Kidney (tissue), 14 donors: Measurements from ENCODE around the gene PPP2R5A. TPM values are rescaled to one million over a fixed set of nuclear protein-coding genes. Genes with fewer than 3 reads are reported as not detected.

ENCODE experiments used
- DNase-seq, 5 donors: peaks; one replicate each; pipeline ENCODE4 v3.0.0-alpha.2; 2013 to 2020
- FAIRE-seq: peaks from 2 replicates; lab custom pipeline; 2012; peaks lifted over from hg19 to GRCh38; lab: Jason Lieb, UNC
- H3K27ac ChIP-seq, 2 donors: one replicate each; pipeline ENCODE4 v1.7.0; 2013; ENCODE audit warnings: low read depth in 2 of 2, low read length in 2 of 2, inconsistent platforms in 1 of 2
- H3K27me3 ChIP-seq: one replicate; pipeline ENCODE4 v1.7.1; 2013; ENCODE audit warnings: low read length, inconsistent platforms; ENCODE audit not compliant: control insufficient read depth, insufficient read depth
- H3K36me3 ChIP-seq, 3 donors: one replicate each; pipeline versions ENCODE4 v1.7.0 to v1.7.1; 2013; ENCODE audit warnings: low read length in 3 of 3, control low read depth in 1 of 3, inconsistent platforms in 1 of 3; ENCODE audit not compliant: insufficient read depth in 3 of 3, control insufficient read depth in 2 of 3
- H3K4me1 ChIP-seq, 3 donors: one replicate each; pipeline versions ENCODE4 v1.7.0 to v1.7.1; 2013; ENCODE audit warnings: low read length in 3 of 3, inconsistent platforms in 1 of 3, low read depth in 1 of 3; ENCODE audit not compliant: control insufficient read depth in 2 of 3, insufficient read depth in 2 of 3
- H3K4me3 ChIP-seq, 3 donors: one replicate each; pipeline versions ENCODE4 v1.7.0 to v1.8.1; 2013; ENCODE audit warnings: low read length in 3 of 3, control low read depth in 1 of 3, inconsistent platforms in 1 of 3
- H3K9ac ChIP-seq, 3 donors: one replicate each; pipeline versions ENCODE4 v1.7.0 to v1.7.1; 2013; ENCODE audit warnings: low read length in 3 of 3, control low read depth in 1 of 3, inconsistent platforms in 1 of 3
- H3K9me3 ChIP-seq, 3 donors: one replicate each; pipeline versions ENCODE4 v1.7.0 to v1.7.1; 2013; ENCODE audit warnings: low read length in 3 of 3, control low read depth in 1 of 3, inconsistent platforms in 1 of 3; ENCODE audit not compliant: control insufficient read depth in 2 of 3, insufficient read depth in 1 of 3
- intact Hi-C: fragments of 100-400 bp; cut with DNase I; formaldehyde crosslinking; loops from one replicate; pipeline ENCODE4 v1.11.1; 2022
- polyA plus RNA-seq: library from polyadenylated mRNA; stranded (reverse); fragments of 350-450 nt; fragmentation: Illumina TruSeq; extraction: RNeasy Lipid Tissue Mini Kit (QIAGEN cat#74804); gene quantifications from one replicate; pipeline ENCODE4 v1.2.3, GENCODE V29; 2014; ENCODE audit warnings: low read depth, low replicate concordance; ENCODE audit not compliant: insufficient read depth
- total RNA-seq: library from RNA; stranded (reverse); fragmentation: NEBNext Ultra II Directional; extraction: Animal tissue kit (Norgen Biotek cat#: 25700); gene quantifications from one replicate; pipeline ENCODE4 v1.2.1, GENCODE V29; 2021
- TF ChIP-seq, protein P1 (sequence below): IDR thresholded peaks from 3 replicates; pipeline ENCODE4 v1.5.1; 2012; ENCODE audit warnings: mild to moderate bottlenecking, moderate library complexity, borderline replicate concordance; ENCODE audit not compliant: insufficient read depth; ENCODE audit errors: extremely low read depth
- donor health status: control.
- donor health status: control.
- donor health status: control.
- donor health status: control.
- donor health status: control.
- donor health status: DM: yes; HTN: yes; CAD: no.
- donor health status: Normal renal cell carcinoma (clear cell type).

The PPP2R5A gene
- total and polyA plus RNA-seq, 2 donors from 2014 or later, result 36.6 to 67.3 TPM

- peaks cover 0 to 13% (median 0%) of the 10 kb centered on the region in 3 donors for H3K4me1 ChIP-seq
- H3K27ac ChIP-seq, result no peak overlapping the region
- H3K36me3 ChIP-seq, result no peaks in the 10 kb centered on the region
- DNase-seq (no peak), FAIRE-seq (no peak)
- no peak overlapping the region for H3K9ac ChIP-seq
- H3K9me3 ChIP-seq, result no peaks in the 10 kb centered on the region
- H3K27me3 ChIP-seq, result no peaks in the 10 kb centered on the region
- intact Hi-C loops, result no loop called here
- TF ChIP-seq, protein P1, sequence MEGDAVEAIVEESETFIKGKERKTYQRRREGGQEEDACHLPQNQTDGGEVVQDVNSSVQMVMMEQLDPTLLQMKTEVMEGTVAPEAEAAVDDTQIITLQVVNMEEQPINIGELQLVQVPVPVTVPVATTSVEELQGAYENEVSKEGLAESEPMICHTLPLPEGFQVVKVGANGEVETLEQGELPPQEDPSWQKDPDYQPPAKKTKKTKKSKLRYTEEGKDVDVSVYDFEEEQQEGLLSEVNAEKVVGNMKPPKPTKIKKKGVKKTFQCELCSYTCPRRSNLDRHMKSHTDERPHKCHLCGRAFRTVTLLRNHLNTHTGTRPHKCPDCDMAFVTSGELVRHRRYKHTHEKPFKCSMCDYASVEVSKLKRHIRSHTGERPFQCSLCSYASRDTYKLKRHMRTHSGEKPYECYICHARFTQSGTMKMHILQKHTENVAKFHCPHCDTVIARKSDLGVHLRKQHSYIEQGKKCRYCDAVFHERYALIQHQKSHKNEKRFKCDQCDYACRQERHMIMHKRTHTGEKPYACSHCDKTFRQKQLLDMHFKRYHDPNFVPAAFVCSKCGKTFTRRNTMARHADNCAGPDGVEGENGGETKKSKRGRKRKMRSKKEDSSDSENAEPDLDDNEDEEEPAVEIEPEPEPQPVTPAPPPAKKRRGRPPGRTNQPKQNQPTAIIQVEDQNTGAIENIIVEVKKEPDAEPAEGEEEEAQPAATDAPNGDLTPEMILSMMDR, result no peak
- H3K4me3 ChIP-seq, result no peak overlapping the region
These were observed 10.4 kb downstream of the PPP2R5A start for GRCh38 chr1:212295579-212295978.

GRCh38 chr1:212297338-212297737 is 12.1 kb downstream of the PPP2R5A start:
- no peak for FAIRE-seq
- no peaks in the 10 kb centered on the region for H3K27me3 ChIP-seq
- intact Hi-C loops, result no loop called here
- H3K9ac ChIP-seq, result no peak overlapping the region
- H3K36me3 ChIP-seq, result no peaks in the 10 kb centered on the region
- H3K27ac ChIP-seq, result no peak overlapping the region
- H3K4me1 ChIP-seq, result peaks cover 0 to 5% (median 0%) of the 10 kb centered on the region in 3 donors
- no peak for DNase-seq
- H3K9me3 ChIP-seq, result no peaks in the 10 kb centered on the region
- TF ChIP-seq, protein P1, result no peak
- H3K4me3 ChIP-seq, result no peak overlapping the region

DNA sequence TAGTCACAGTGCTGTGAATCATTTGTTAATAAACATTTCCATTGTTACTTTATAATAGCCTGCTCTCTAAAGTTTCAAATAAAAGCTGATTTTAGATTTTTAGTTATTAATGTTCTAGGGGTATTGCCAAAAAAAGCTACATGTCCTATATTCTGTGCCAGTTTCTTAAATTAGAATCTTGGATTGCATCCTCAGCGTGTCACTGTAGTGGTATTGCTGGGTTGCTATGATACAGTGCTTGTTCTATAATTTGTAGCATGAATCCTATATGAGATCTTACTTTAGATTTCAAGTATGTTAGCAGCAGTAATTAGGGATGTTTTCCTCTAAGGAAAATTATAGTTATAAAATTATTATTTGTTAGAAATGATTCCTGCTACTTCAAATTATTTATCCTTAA is 16.4 kb downstream of the PPP2R5A start:
- H3K9ac ChIP-seq, result no peak overlapping the region
- H3K36me3 ChIP-seq, result no peaks in the 10 kb centered on the region
- H3K27me3 ChIP-seq, result no peaks in the 10 kb centered on the region
- no peaks in the 10 kb centered on the region for H3K4me1 ChIP-seq
- H3K9me3 ChIP-seq, result no peaks in the 10 kb centered on the region
- intact Hi-C loops, result no loop called here
- TF ChIP-seq, protein P1, result no peak
- H3K27ac ChIP-seq, result no peak overlapping the region
- H3K4me3 ChIP-seq, result no peak overlapping the region
- DNase-seq, result no peak
- FAIRE-seq, result no peak

DNA sequence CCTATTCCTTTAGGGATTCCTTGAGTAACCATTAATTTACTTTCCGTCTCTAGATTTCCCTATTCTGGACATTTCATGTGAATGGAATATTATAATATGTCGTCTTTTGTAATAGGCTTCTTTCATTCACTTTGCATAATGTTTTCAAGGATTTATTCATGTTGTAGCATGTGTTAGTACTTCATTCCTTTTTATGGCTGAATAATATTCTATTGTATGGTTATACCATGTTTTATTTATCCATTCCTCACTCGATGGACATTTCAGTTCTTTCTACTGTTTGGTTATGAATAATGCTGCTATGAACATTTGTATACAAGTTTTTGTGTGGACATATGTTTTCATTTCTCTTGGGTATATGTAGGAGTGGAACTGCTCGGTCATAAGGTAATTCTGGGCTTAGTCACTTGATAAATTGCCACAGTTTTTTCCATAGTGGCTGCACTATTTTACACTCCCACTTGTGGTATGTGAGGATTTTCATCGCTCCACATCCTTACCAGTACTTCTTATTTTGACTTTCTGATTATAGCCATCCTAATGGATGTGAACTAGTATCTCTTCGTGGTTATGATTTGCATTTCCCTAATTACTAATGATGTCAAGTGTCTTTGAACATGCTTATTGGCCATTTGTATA is 17.7 kb downstream of the PPP2R5A start:
- Histone ChIP-seq H3K27ac (no peak overlapping the region), H3K27me3 (no peaks in the 10 kb centered on the region), H3K4me3 (no peak overlapping the region), H3K9me3 (no peaks in the 10 kb centered on the region), H3K9ac (no peak overlapping the region), H3K4me1 (no peaks in the 10 kb centered on the region), H3K36me3 (no peaks in the 10 kb centered on the region)
- no peak for DNase-seq
- intact Hi-C loops, result no loop called here
- FAIRE-seq, result no peak
- TF ChIP-seq, protein P1, result no peak
